T-helper 17 cell (primary cell): Measurements from ENCODE around the gene RAB30. TPM values are rescaled to one million over a fixed set of nuclear protein-coding genes. Genes with fewer than 3 reads are reported as not detected.

Experiments used
- total RNA-seq, 4 donors: library from RNA in 2 of 4; stranded (reverse) in 2 of 4; gene quantifications; one replicate each; pipeline ENCODE4 v1.2.3 and lab custom pipeline; 2022 to 2026

The RAB30 gene
- total RNA-seq, 2 donors from 2014 or later = 33.9 to 47.7 TPM

Other genes with a start within 250 kb of the RAB30 start
- gene PRCP, start 171.5 kb downstream of the RAB30 start, total RNA-seq = 10 to 100 TPM; 23.0 to 28.7 TPM
- under 1 TPM; 0.47 to 0.52 TPM for gene DDIAS, start 170.2 kb downstream of the RAB30 start, total RNA-seq
- gene PCF11, start 85.2 kb upstream of the RAB30 start, total RNA-seq = 100 to 1,000 TPM; 152 to 153 TPM
- gene ANKRD42, start 121.8 kb upstream of the RAB30 start, total RNA-seq = 10 to 100 TPM in 1 of 2 donors, 1 to 10 TPM in 1; 7.5 to 10.3 TPM
- 10 to 100 TPM; 20.6 to 21.6 TPM for gene CCDC90B, start 214.5 kb upstream of the RAB30 start, total RNA-seq